B cell (primary cell): Measurements from ENCODE around the gene ZNF827. TPM values are rescaled to one million over a fixed set of nuclear protein-coding genes. Genes with fewer than 3 reads are reported as not detected.

ENCODE experiments used
- ATAC-seq: fragments of 200-7000 bp; cut with Tn5 transposase; one replicate; pipeline ENCODE4 v1.10.0; 2021; ENCODE audit warnings: low read depth, mild to moderate bottlenecking, moderate number of reproducible peaks, moderate library complexity
- CTCF ChIA-PET: fragments of 350-600 bp; sonication (Branson Sonifier 250); formaldehyde crosslinking; loops from one replicate; lab custom pipeline; 2021; ENCODE audit warnings: antibody characterized with exemption, inconsistent platforms; lab: Charles Lee
- POLR2A ChIA-PET: fragments of 350-600 bp; sonication (Branson Sonifier 250); formaldehyde crosslinking; loops from one replicate; lab custom pipeline; 2021; ENCODE audit warnings: antibody characterized with exemption; lab: Charles Lee
- DNase-seq: peaks from one replicate; pipeline ENCODE4 v3.0.0; 2013
- H2AFZ ChIP-seq: 2 replicates; pipeline ENCODE4 v1.6.1; 2012; ENCODE audit warnings: mild to moderate bottlenecking, low read depth, low read length; ENCODE audit not compliant: insufficient read depth, poor library complexity, severe bottlenecking
- H3K27ac ChIP-seq, 2 donors: 1 replicate in 1 of 2; 2 replicates in 1 of 2; pipeline ENCODE4 v1.5.1; 2012 to 2013; ENCODE audit warnings: low read length in 2 of 2, mild to moderate bottlenecking in 2 of 2, moderate library complexity in 1 of 2
- H3K27me3 ChIP-seq, 4 experiments: fragments of 200-600 bp in 1 of 4; sonication (generic) in 1 of 4; replicated peaks in 1 of 4; 1 replicate in 2 of 4; 2 replicates in 2 of 4; pipeline versions ENCODE4 v1.6.1 to v1.7.0; 2013 to 2016; ENCODE audit warnings: low read length in 3 of 4, mild to moderate bottlenecking in 2 of 4, mixed read lengths in 1 of 4, moderate library complexity in 1 of 4; ENCODE audit not compliant: insufficient read depth in 4 of 4, control insufficient read depth in 3 of 4; ENCODE audit errors: control extremely low read depth in 1 of 4
- H3K36me3 ChIP-seq, 2 experiments: replicated peaks in 1 of 2; 1 replicate in 1 of 2; 2 replicates in 1 of 2; pipeline versions ENCODE4 v1.6.1 to v1.7.1; 2013; ENCODE audit warnings: low read length in 1 of 2; ENCODE audit not compliant: insufficient read depth in 2 of 2, control insufficient read depth in 1 of 2; ENCODE audit errors: control extremely low read depth in 1 of 2, extremely low read depth in 1 of 2
- H3K4me1 ChIP-seq, 2 donors: fragments of 200-600 bp in 1 of 2; sonication (generic) in 1 of 2; 1 replicate in 1 of 2; 2 replicates in 1 of 2; pipeline versions ENCODE4 v1.5.1 to v1.6.1; 2013 to 2017; ENCODE audit warnings: low read length in 2 of 2; ENCODE audit not compliant: control insufficient read depth in 2 of 2, insufficient read depth in 2 of 2
- H3K4me2 ChIP-seq: replicated peaks from 2 replicates; pipeline ENCODE3; 2012; ENCODE audit warnings: mild to moderate bottlenecking, low read depth, low read length; ENCODE audit not compliant: poor library complexity, severe bottlenecking
- H3K4me3 ChIP-seq, 5 experiments: fragments of 200-600 bp in 1 of 5; sonication (generic) in 1 of 5; 1 replicate in 3 of 5; 2 replicates in 2 of 5; pipeline versions ENCODE4 v1.5.1 to v1.7.0; 2011 to 2016; ENCODE audit warnings: low read length in 4 of 5, mild to moderate bottlenecking in 4 of 5, low read depth in 2 of 5, control low read depth in 1 of 5, moderate library complexity in 1 of 5; ENCODE audit not compliant: insufficient read depth in 1 of 5; ENCODE audit errors: control extremely low read depth in 1 of 5, extremely low read depth in 1 of 5
- H3K79me2 ChIP-seq: fragments of 200-600 bp; sonication (generic); one replicate; pipeline ENCODE4 v1.6.0; 2016; ENCODE audit warnings: low read length; ENCODE audit not compliant: control insufficient read depth, insufficient read depth
- H3K9ac ChIP-seq: fragments of 200-600 bp; sonication (generic); 2 replicates; pipeline ENCODE4 v1.6.1; 2017; ENCODE audit warnings: mild to moderate bottlenecking, low read length, moderate library complexity
- H3K9me3 ChIP-seq, 3 donors: one replicate each; pipeline versions ENCODE4 v1.6.1 to v1.7.1; 2013; ENCODE audit warnings: low read length in 2 of 3; ENCODE audit not compliant: control insufficient read depth in 2 of 3, insufficient read depth in 1 of 3; ENCODE audit errors: control extremely low read depth in 1 of 3
- H4K20me1 ChIP-seq: 2 replicates; pipeline ENCODE4 v1.6.0; 2012; ENCODE audit warnings: mild to moderate bottlenecking, low read length; ENCODE audit not compliant: insufficient read depth, control insufficient read depth, poor library complexity, severe bottlenecking
- H3K27ac Mint-ChIP-seq: one replicate; pipeline ENCODE4 v1.8.0; 2021; ENCODE audit warnings: mixed read lengths
- H3K27me3 Mint-ChIP-seq: one replicate; pipeline ENCODE4 v1.8.0; 2021; ENCODE audit warnings: mixed read lengths
- H3K4me1 Mint-ChIP-seq: one replicate; pipeline ENCODE4 v1.8.0; 2021; ENCODE audit warnings: mixed read lengths
- H3K4me3 Mint-ChIP-seq: one replicate; pipeline ENCODE4 v1.8.0; 2021; ENCODE audit warnings: mixed read lengths
- H3K9me3 Mint-ChIP-seq: one replicate; pipeline ENCODE4 v1.8.0; 2022; ENCODE audit warnings: mixed read lengths; ENCODE audit not compliant: insufficient read depth
- CTCF ChIP-seq: fragments of 200-600 bp; IDR thresholded peaks from one replicate; pipeline ENCODE4 v1.8.0; 2022; ENCODE audit warnings: antibody characterized with exemption, mild to moderate bottlenecking
- EZH2 ChIP-seq: IDR thresholded peaks from 2 replicates; pipeline ENCODE4 v1.6.1; 2012; ENCODE audit warnings: borderline replicate concordance, low read depth, mild to moderate bottlenecking, moderate library complexity, low read length; ENCODE audit not compliant: insufficient read depth, poor library complexity, severe bottlenecking
- WGBS: methylation state at CpG from one replicate; pipeline ENCODE4 v1.1.5; 2013; ENCODE audit warnings: missing lambda C conversion rate; ENCODE audit not compliant: insufficient coverage; 5-methylcytosine and 5-hydroxymethylcytosine counted together
- intact Hi-C: fragments of 100-400 bp; cut with micrococcal nuclease; formaldehyde crosslinking; loops from one replicate; pipeline ENCODE4 v1.10.0; 2022
- polyA plus RNA-seq: library from polyadenylated mRNA; depleted of rRNA; stranded (reverse); fragments of >200 nt; gene quantifications from 2 replicates; pipeline ENCODE4 v1.2.3, GENCODE V29; 2012
- total RNA-seq, 2 donors: library from RNA; stranded (reverse); fragments of 120-200 nt in 1 of 2; gene quantifications; 1 replicate in 1 of 2; 2 replicates in 1 of 2; pipeline versions ENCODE4 v1.2.3 to v1.2.4, GENCODE V29; 2013 to 2022

ZNF827 gene
- total and polyA plus RNA-seq, 2 donors (not counting 1 experiment from before 2014, with no cell fraction given): 20.6 to 30.1 TPM

- ChIA-PET POLR2A (no interaction called here), CTCF (interaction anchor here (1.1 kb wide), 1 partner anchor 19 kb away, joined by 6 read pairs; no protein-coding TSS in a partner anchor)
- H3K9me3 Mint-ChIP-seq: no peaks in the 10 kb centered on the region
- H3K4me1 Mint-ChIP-seq: peaks cover 18% of the 10 kb centered on the region
- Histone ChIP-seq H3K4me3 (no peak overlapping the region), H3K4me1 (no peaks in the 10 kb centered on the region), H3K27ac (no peak overlapping the region), H3K9ac (no peak overlapping the region), H4K20me1 (no peaks in the 10 kb centered on the region), H3K79me2 (no peaks in the 10 kb centered on the region), H3K9me3 (no peaks in the 10 kb centered on the region), H2AFZ (no peak overlapping the region), H3K36me3 (peaks cover 0 to 2% of the 10 kb centered on the region in 2 experiments), H3K27me3 (no peaks in the 10 kb centered on the region), H3K4me2 (no peak overlapping the region)
- no peaks in the 10 kb centered on the region for H3K27me3 Mint-ChIP-seq
- no CpG with 5 or more reads among the region's 1 CpG for WGBS
- intact Hi-C loops: no loop called here
- ATAC-seq: no peak
- H3K27ac Mint-ChIP-seq: no peak overlapping the region
- no peak overlapping the region for H3K4me3 Mint-ChIP-seq
- no peak for DNase-seq
- TF ChIP-seq EZH2 (no peak), CTCF (no peak)
Observed at GRCh38 chr4:145868637-145869409, 69.8 kb downstream of the ZNF827 start.

- H3K4me1 ChIP-seq: no peaks in the 10 kb centered on the region
- Mint-ChIP-seq H3K4me1 (peaks cover 22% of the 10 kb centered on the region), H3K27me3 (no peaks in the 10 kb centered on the region), H3K9me3 (no peaks in the 10 kb centered on the region), H3K27ac (no peak overlapping the region), H3K4me3 (no peak overlapping the region)
- H3K36me3 ChIP-seq: peaks cover 0 to 2% of the 10 kb centered on the region in 2 experiments
- POLR2A ChIA-PET: no interaction called here
- no peak overlapping the region for H2AFZ ChIP-seq
- H3K27me3 ChIP-seq: no peaks in the 10 kb centered on the region
- no peaks in the 10 kb centered on the region for H4K20me1 ChIP-seq
- H3K27ac ChIP-seq: no peak overlapping the region
- no peak overlapping the region for H3K9ac ChIP-seq
- H3K9me3 ChIP-seq: no peaks in the 10 kb centered on the region
- DNase-seq (no peak), ATAC-seq (no peak)
- H3K79me2 ChIP-seq: no peaks in the 10 kb centered on the region
- TF ChIP-seq EZH2: no peak
- TF ChIP-seq CTCF: no peak
- no peak overlapping the region for H3K4me2 ChIP-seq
- CTCF ChIA-PET: interaction anchor here (0.7 kb wide), 1 partner anchor 192 kb away, joined by 3 read pairs; no protein-coding TSS in a partner anchor
- intact Hi-C loops: no loop called here
- H3K4me3 ChIP-seq: no peak overlapping the region
Observed at GRCh38 chr4:145867406-145867805, 71.2 kb downstream of the ZNF827 start.
